GM19351 (cell line): Measurements from ENCODE around the gene DIPK1C.

Source experiments
- ATAC-seq: cut with Tn5 transposase; IDR thresholded peaks from one replicate; pipeline ENCODE4 v1.9.1; 2021; ENCODE audit warnings: mild to moderate bottlenecking, moderate library complexity; ENCODE audit not compliant: unreplicated experiment

Gene DIPK1C

GRCh38 chr18:74453642-74454198, 3.4 kb downstream of the DIPK1C start:
- no peak for ATAC-seq

- no peak for ATAC-seq
Observed at GRCh38 chr18:74453016-74453566, 4.0 kb downstream of the DIPK1C start.

GRCh38 chr18:74451148-74451547, 6.0 kb downstream of the DIPK1C start:
- no peak for ATAC-seq

- no peak for ATAC-seq
Observed at GRCh38 chr18:74450626-74451025, 6.5 kb downstream of the DIPK1C start.

GRCh38 chr18:74447404-74448152, 9.5 kb downstream of the DIPK1C start:
- no peak for ATAC-seq

GRCh38 chr18:74446631-74447403, 10.3 kb downstream of the DIPK1C start:
- ATAC-seq: no peak

GRCh38 chr18:74446178-74446577, 10.9 kb downstream of the DIPK1C start:
- no peak for ATAC-seq

- ATAC-seq: no peak
Observed at GRCh38 chr18:74445585-74445984, 11.5 kb downstream of the DIPK1C start.

- no peak for ATAC-seq
Observed at GRCh38 chr18:74444104-74444503, 13.0 kb downstream of the DIPK1C start.

GRCh38 chr18:74440808-74441427, 16.2 kb downstream of the DIPK1C start:
- no peak for ATAC-seq

GRCh38 chr18:74438091-74438490, 19.0 kb downstream of the DIPK1C start:
- no peak for ATAC-seq

- ATAC-seq: no peak
Observed at GRCh38 chr18:74436158-74436769, 20.8 kb downstream of the DIPK1C start.

GRCh38 chr18:74435740-74436139, 21.4 kb downstream of the DIPK1C start:
- ATAC-seq: no peak

GRCh38 chr18:74434466-74434865, 22.6 kb downstream of the DIPK1C start:
- no peak for ATAC-seq

GRCh38 chr18:74430806-74431571, 26.1 kb downstream of the DIPK1C start:
- ATAC-seq: no peak

GRCh38 chr18:74430231-74430630, 26.9 kb downstream of the DIPK1C start:
- ATAC-seq: no peak

GRCh38 chr18:74429096-74429495, 28.0 kb downstream of the DIPK1C start:
- ATAC-seq: no peak

GRCh38 chr18:74427442-74428112, 29.5 kb downstream of the DIPK1C start:
- ATAC-seq: no peak

GRCh38 chr18:74425876-74426275, 31.2 kb downstream of the DIPK1C start:
- ATAC-seq: no peak
